ENCODE measurements around the gene BMPER. TPM values are rescaled to one million over a fixed set of nuclear protein-coding genes. Genes with fewer than 3 reads are reported as not detected.
A peak's percentile ranks its signal among the peaks of the same experiment; 100 is the strongest.

The BMPER gene
- total RNA-seq, 1 experiment from 2014 or later: 6.7 TPM

DNA sequence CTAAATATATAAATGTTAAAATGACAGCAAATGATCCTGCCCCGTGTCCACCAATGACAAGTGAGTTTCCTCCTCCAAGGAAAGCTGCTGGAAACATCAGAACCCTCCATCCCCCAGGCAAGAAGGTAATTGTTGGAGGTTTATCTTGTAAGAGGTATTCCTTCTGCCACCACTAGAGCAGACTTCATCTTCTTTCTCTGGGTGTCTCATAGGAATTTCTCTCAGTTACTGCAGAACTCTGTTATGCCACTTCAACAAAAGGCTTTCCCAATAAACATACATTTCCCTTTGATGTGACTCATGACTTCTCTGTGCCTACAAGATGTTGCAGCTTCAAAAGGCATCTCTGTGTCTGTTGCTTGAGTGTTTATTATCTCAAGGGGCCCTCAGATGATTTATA, 279.1 kb downstream of the BMPER start:
- intact Hi-C loops (cut with micrococcal nuclease; ENCODE audit: unreplicated experiment): no loop called here
- DNase-seq (ENCODE audit: low spot score): peak; percentile 13

DNA sequence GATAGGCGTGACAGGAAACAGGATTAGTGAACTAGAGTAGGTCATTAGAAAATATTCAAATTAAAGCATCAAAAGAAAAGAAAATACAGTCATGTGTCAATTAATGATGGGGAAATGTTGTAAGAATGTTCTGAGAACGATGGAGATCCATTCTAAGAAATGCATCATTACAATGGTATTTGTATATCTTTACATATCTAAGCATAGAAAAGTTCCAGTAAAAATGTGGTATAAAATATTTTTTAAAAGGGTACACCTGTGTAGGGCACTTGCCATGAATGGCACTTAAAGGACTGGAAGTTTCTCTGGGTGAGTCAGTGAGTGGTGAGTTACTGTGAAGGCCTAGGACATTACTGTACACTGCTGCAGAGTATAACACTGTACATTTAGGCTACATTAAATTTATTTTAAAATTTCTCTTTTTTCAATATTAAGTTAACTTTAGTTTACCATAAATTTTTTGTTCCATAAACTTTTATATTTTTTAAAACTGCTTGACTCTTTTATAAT, 282.5 kb downstream of the BMPER start:
- BruUV-seq (replicated peaks): no TSS peak
- CTCF ChIA-PET: no interaction called here
- POLR2A ChIA-PET (ENCODE audit: low non-redundant PET): no interaction called here

More for the DNA sequence above, 279.1 kb downstream of the BMPER start:
- BruUV-seq (replicated peaks): no TSS peak
- Histone ChIP-seq H3K4me3 (ENCODE audit: low read depth, low read length, poor library complexity, severe bottlenecking) (no peak overlapping the region), H3K27me3 (replicated peaks; ENCODE audit: insufficient read depth, low read depth, low read length, poor library complexity) (no peaks in the 10 kb centered on the region), H3K36me3 (ENCODE audit: insufficient read depth, low read length, poor library complexity, severe bottlenecking) (no peaks in the 10 kb centered on the region), H3K27ac (ENCODE audit: low read depth, low read length, poor library complexity, severe bottlenecking) (no peak overlapping the region), H3K9me3 (ENCODE audit: low read depth, low read length, poor library complexity, severe bottlenecking) (no peaks in the 10 kb centered on the region), H3K4me1 (ENCODE audit: insufficient read depth, low read length, poor library complexity, severe bottlenecking) (peaks cover 22% of the 10 kb centered on the region)
- CTCF ChIA-PET: no interaction called here
- no peak for TF ChIP-seq EZH2 (IDR thresholded peaks at IDR 0.05; ENCODE audit: borderline replicate concordance, low read depth, low read length, poor library complexity, severe bottlenecking)
- 0 out of 2 replicates have a peak, but pooled peaks have one; percentile 14 for TF ChIP-seq CTCF (conservative IDR thresholded peaks at IDR 0.05; ENCODE audit: low read depth, low read length)
- POLR2A ChIA-PET (ENCODE audit: low non-redundant PET): no interaction called here

DNA sequence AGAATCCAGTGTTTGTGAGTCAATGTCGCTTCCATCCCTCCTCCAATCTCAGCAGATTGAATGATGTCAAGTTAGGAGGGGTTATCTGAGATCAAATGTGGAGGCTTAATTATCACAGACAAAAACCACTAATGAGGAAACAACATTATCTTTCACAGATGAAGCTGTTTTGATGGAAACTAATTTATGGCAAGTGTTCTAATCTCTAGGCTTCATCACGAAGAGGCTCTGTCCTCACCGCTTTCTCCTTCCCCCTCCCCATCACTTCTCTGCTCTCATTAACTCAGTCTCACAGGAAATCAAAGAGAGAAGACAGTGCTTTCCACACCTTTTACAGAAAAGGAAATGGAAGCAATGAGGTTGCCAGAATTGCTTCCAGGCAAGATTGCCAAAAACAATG, 283.7 kb downstream of the BMPER start:
- ChIA-PET CTCF (no interaction called here), POLR2A (ENCODE audit: low non-redundant PET) (no interaction called here)
- Histone ChIP-seq H3K4me3 (ENCODE audit: low read depth, low read length, poor library complexity, severe bottlenecking) (no peak overlapping the region), H3K36me3 (ENCODE audit: insufficient read depth, low read length, poor library complexity, severe bottlenecking) (no peaks in the 10 kb centered on the region), H3K4me1 (ENCODE audit: insufficient read depth, low read length, poor library complexity, severe bottlenecking) (peaks cover 29% of the 10 kb centered on the region), H3K27ac (ENCODE audit: low read depth, low read length, poor library complexity, severe bottlenecking) (no peak overlapping the region), H3K27me3 (replicated peaks; ENCODE audit: insufficient read depth, low read depth, low read length, poor library complexity) (no peaks in the 10 kb centered on the region), H3K9me3 (ENCODE audit: low read depth, low read length, poor library complexity, severe bottlenecking) (no peaks in the 10 kb centered on the region)
- no TSS peak for BruUV-seq (replicated peaks)
- DNase-seq (ENCODE audit: low spot score): no peak
- intact Hi-C loops (cut with micrococcal nuclease; ENCODE audit: unreplicated experiment): no loop called here
- no peak for TF ChIP-seq EZH2 (IDR thresholded peaks at IDR 0.05; ENCODE audit: borderline replicate concordance, low read depth, low read length, poor library complexity, severe bottlenecking)

More for the DNA sequence above, 282.5 kb downstream of the BMPER start:
- Histone ChIP-seq H3K4me3 (ENCODE audit: low read depth, low read length, poor library complexity, severe bottlenecking) (no peak overlapping the region), H3K27ac (ENCODE audit: low read depth, low read length, poor library complexity, severe bottlenecking) (no peak overlapping the region), H3K36me3 (ENCODE audit: insufficient read depth, low read length, poor library complexity, severe bottlenecking) (no peaks in the 10 kb centered on the region), H3K27me3 (replicated peaks; ENCODE audit: insufficient read depth, low read depth, low read length, poor library complexity) (no peaks in the 10 kb centered on the region), H3K4me1 (ENCODE audit: insufficient read depth, low read length, poor library complexity, severe bottlenecking) (peaks cover 29% of the 10 kb centered on the region), H3K9me3 (ENCODE audit: low read depth, low read length, poor library complexity, severe bottlenecking) (no peaks in the 10 kb centered on the region)
- no peak for DNase-seq (ENCODE audit: low spot score)
- no peak for TF ChIP-seq CTCF (conservative IDR thresholded peaks at IDR 0.05; ENCODE audit: low read depth, low read length)
- TF ChIP-seq EZH2 (IDR thresholded peaks at IDR 0.05; ENCODE audit: borderline replicate concordance, low read depth, low read length, poor library complexity, severe bottlenecking): no peak
- intact Hi-C loops (cut with micrococcal nuclease; ENCODE audit: unreplicated experiment): no loop called here

DNA sequence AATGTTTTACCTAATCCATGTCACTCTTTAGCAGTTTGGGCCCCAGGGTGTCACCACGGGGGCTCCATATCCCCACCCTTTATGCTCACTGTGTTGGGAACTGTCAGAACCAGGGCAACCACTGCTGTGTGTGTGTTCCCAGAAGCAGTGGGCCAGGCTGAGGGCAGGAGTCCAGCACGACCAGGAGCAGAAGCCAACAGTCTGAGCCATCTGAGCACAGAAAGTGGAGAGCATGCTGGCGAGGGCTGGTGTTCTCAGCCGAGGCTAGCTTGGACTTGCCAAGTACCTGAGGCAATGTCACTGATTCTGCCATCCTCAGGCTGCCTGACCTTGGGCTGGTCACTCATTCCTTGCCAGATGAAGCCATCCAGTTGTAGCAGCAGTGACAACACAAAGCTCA, 285.0 kb downstream of the BMPER start:
- Histone ChIP-seq H3K4me1 (ENCODE audit: insufficient read depth, low read length, poor library complexity, severe bottlenecking) (peaks cover 29% of the 10 kb centered on the region), H3K27ac (ENCODE audit: low read depth, low read length, poor library complexity, severe bottlenecking) (no peak overlapping the region), H3K9me3 (ENCODE audit: low read depth, low read length, poor library complexity, severe bottlenecking) (no peaks in the 10 kb centered on the region), H3K4me3 (ENCODE audit: low read depth, low read length, poor library complexity, severe bottlenecking) (no peak overlapping the region), H3K27me3 (replicated peaks; ENCODE audit: insufficient read depth, low read depth, low read length, poor library complexity) (no peaks in the 10 kb centered on the region), H3K36me3 (ENCODE audit: insufficient read depth, low read length, poor library complexity, severe bottlenecking) (no peaks in the 10 kb centered on the region)
- BruUV-seq (replicated peaks): no TSS peak
- no peak for DNase-seq (ENCODE audit: low spot score)
- ChIA-PET POLR2A (ENCODE audit: low non-redundant PET) (no interaction called here), CTCF (no interaction called here)
- intact Hi-C loops (cut with micrococcal nuclease; ENCODE audit: unreplicated experiment): no loop called here
- TF ChIP-seq CTCF (conservative IDR thresholded peaks at IDR 0.05; ENCODE audit: low read depth, low read length) (no peak), EZH2 (IDR thresholded peaks at IDR 0.05; ENCODE audit: borderline replicate concordance, low read depth, low read length, poor library complexity, severe bottlenecking) (no peak)
